AG04449 (cell line): ENCODE data around the gene NPAS3.

ENCODE experiments used
- CTCF ChIA-PET: fragments of 350-600 bp; formaldehyde crosslinking; extraction: SDS; loops from one replicate; lab custom pipeline; 2021; ENCODE audit warnings: antibody characterized with exemption; lab: Yijun Ruan, JAX
- POLR2A ChIA-PET: fragments of 400-600, 350-600 bp; formaldehyde crosslinking; extraction: SDS; loops from one replicate; lab custom pipeline; 2020; ENCODE audit warnings: antibody characterized with exemption, inconsistent platforms; lab: Yijun Ruan, JAX
- DNase-seq: peaks from one replicate; pipeline ENCODE4 v3.0.0-alpha.2; 2010; ENCODE audit warnings: low read depth, low spot score
- H3K4me3 ChIP-seq: 2 replicates; pipeline ENCODE4 v1.5.1; 2011; ENCODE audit warnings: low read depth, mild to moderate bottlenecking, control low read depth, low read length
- CTCF ChIP-seq: IDR thresholded peaks from one replicate; pipeline ENCODE4 v1.5.1; 2011; ENCODE audit warnings: mild to moderate bottlenecking, moderate library complexity, low read length, control low read depth, inconsistent platforms; ENCODE audit not compliant: insufficient read depth; ENCODE audit errors: missing control alignments

NPAS3 gene

DNA sequence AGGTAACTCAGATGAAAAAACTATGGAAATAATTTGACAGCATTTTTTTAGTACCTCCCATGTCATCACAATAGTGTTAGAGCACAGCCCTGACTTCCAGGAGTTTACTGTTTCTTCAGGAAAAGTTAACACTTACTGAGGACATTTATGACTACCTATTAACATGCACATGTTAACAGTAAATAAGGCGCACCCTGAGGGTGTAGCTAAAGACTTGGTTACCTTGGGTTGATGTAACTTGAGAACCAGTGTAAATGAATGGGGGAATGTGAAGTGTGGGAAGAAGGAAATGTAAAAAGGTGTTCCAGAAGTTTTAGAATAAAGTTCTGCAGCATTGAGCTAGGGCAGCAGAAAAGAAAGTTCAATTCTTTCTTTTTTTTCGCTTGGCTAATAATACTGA, 646.0 kb downstream of the NPAS3 start:
- ChIA-PET POLR2A (no interaction called here), CTCF (no interaction called here)
- no peak for DNase-seq
- H3K4me3 ChIP-seq, result no peak overlapping the region
- no peak for TF ChIP-seq CTCF

DNA sequence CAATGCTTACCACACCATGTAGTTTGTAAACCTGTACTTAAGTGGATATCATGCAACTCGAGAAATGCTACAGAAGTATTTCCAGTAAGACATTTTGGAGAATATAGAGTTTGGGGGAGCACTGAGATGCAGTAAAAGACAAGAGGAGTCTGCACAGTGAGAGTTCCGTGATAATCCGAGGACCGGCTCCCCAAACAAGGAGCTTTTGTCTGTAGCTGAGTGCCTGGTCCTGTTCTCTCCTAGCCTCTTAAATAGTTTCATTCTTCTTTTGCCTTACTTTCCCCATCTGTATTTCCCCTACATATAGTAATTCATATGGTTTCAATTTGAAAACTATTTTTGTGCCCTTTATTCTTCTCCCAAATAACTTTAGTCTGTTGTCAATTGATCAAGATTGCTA, 648.1 kb downstream of the NPAS3 start:
- ChIA-PET POLR2A (no interaction called here), CTCF (no interaction called here)
- no peak for TF ChIP-seq CTCF
- H3K4me3 ChIP-seq, result no peak overlapping the region
- no peak for DNase-seq

DNA sequence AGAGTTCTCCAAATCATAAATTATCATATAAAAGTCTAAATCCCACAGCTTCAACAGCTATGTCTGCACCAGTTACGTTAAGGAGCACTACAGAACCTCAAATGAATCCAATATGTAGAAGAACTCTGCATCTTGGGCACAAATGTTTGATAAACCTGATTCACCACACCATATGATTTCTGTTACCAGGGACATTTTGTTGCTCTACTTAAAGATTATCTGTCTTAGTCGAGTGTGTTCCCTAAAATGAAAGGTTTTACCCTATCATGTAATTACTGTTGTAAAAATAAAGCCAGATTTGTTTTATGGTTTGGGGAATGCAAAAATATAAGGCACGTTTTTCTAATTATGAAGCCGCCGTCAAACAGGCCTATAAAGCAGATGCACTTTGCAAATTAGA, 649.1 kb downstream of the NPAS3 start:
- POLR2A ChIA-PET, result no interaction called here

DNA sequence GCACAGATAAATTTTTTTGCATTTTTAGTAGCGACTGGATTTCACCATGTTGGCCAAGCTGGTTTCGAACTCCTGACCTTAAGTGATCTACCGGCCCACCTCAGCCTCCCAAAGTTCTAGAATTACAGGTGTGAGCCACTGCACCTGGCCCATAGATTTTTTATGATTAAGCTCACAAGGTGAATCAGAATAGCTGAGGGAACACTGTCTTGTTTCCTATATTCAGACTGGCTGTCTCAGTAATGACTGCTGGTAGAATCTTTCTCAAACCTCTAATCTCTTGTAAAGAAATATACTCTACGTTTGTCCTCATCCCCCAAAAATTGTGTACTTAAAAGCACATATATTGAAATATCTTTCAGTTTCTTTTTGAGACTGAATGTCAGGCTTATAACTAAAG, 650.1 kb downstream of the NPAS3 start:
- POLR2A ChIA-PET, result interaction anchor here (0.5 kb wide), 1 partner anchor 408 kb away, joined by 4 read pairs; no protein-coding TSS in a partner anchor
- H3K4me3 ChIP-seq, result no peak overlapping the region
- CTCF ChIA-PET, result no interaction called here

More for the DNA sequence above, 649.1 kb downstream of the NPAS3 start:
- no peak for DNase-seq
- no peak overlapping the region for H3K4me3 ChIP-seq
- no peak for TF ChIP-seq CTCF
- CTCF ChIA-PET, result no interaction called here

GRCh38 chr14:33589334-33589733, 650.7 kb downstream of the NPAS3 start:
- H3K4me3 ChIP-seq, result no peak overlapping the region
- CTCF ChIA-PET, result no interaction called here
- POLR2A ChIA-PET, result interaction anchor here (0.5 kb wide), 1 partner anchor 409 kb away, joined by 4 read pairs; no protein-coding TSS in a partner anchor
- TF ChIP-seq CTCF, result no peak
- DNase-seq, result peak; percentile 19

More for the DNA sequence above, 650.1 kb downstream of the NPAS3 start:
- TF ChIP-seq CTCF, result no peak
- DNase-seq, result no peak

GRCh38 chr14:33590891-33591630, 652.4 kb downstream of the NPAS3 start:
- no peak for DNase-seq
- no peak overlapping the region for H3K4me3 ChIP-seq
- ChIA-PET POLR2A (no interaction called here), CTCF (no interaction called here)
- TF ChIP-seq CTCF, result no peak
